Measurements from ENCODE around the gene CLSTN1.

DNA sequence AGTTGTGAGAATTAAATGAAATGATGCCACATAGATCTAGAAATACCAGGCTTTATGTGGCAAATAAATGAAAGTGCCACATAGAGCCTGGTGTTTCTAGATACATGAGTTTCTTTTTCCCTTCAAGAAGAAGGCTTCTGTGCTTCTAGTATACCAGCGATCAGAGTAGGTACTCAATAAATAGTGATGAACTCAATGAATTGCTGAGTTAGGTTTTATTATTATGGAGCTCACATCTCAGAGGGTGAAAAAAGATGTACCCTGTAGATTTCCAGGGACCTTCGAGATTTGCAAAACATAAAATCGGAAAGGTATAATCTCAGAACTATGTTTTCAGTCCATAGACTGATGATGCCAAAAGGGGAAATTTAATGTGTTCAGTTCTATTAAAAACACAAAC, 2.3 kb upstream of the CLSTN1 start:
- TF ChIP-seq, protein P1, sequence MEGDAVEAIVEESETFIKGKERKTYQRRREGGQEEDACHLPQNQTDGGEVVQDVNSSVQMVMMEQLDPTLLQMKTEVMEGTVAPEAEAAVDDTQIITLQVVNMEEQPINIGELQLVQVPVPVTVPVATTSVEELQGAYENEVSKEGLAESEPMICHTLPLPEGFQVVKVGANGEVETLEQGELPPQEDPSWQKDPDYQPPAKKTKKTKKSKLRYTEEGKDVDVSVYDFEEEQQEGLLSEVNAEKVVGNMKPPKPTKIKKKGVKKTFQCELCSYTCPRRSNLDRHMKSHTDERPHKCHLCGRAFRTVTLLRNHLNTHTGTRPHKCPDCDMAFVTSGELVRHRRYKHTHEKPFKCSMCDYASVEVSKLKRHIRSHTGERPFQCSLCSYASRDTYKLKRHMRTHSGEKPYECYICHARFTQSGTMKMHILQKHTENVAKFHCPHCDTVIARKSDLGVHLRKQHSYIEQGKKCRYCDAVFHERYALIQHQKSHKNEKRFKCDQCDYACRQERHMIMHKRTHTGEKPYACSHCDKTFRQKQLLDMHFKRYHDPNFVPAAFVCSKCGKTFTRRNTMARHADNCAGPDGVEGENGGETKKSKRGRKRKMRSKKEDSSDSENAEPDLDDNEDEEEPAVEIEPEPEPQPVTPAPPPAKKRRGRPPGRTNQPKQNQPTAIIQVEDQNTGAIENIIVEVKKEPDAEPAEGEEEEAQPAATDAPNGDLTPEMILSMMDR (IDR thresholded peaks at IDR 0.05), result no peak
- no peak for TF ChIP-seq EZH2 (IDR thresholded peaks at IDR 0.05)

Data from neural progenitor cell (in vitro differentiated cells).